ENCODE results near the gene NFIA.

Gene NFIA

DNA sequence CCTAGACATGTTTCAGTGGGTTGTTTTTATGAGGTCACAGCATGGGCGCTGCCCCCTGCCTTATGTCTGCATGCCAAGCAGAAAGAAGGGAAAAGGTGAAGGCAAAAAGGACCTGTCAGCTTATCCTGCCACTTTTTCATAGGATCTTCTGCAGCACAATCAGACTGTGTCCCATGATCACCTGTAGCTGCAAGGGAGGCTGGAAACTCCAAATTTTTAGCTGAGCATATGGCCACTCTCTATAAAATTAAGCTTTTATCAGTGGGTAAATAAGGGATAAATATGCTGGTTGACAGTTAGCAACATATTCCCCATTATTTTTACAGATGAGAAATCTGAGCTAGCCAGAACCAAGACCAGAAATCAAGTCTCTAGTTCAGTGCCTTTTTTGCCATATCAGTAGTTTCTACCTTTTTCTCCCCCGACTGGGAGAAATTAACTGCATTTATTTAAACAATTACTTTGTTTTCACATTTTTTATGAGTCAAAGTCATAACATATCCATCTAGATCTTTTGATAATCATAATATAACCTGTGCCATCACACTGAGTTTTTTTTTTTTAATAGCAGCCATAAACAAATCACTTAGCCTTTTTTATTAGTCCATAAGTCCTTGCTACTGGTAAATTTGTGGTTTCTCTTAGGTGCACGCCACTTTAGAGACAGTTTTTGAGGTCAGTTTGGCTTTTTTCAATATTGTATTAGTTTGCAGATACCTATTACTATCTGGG is 307.0 kb downstream of the NFIA start:
- no peak for FAIRE-seq
- DNase-seq (ENCODE audit: low spot score): no peak

GRCh38 chr1:61389926-61390845 is 307.8 kb downstream of the NFIA start:
- DNase-seq (ENCODE audit: low spot score): no peak
- FAIRE-seq: no peak

GRCh38 chr1:61391730-61392129 is 309.4 kb downstream of the NFIA start:
- DNase-seq (ENCODE audit: low spot score) (no peak), FAIRE-seq (no peak)

DNA sequence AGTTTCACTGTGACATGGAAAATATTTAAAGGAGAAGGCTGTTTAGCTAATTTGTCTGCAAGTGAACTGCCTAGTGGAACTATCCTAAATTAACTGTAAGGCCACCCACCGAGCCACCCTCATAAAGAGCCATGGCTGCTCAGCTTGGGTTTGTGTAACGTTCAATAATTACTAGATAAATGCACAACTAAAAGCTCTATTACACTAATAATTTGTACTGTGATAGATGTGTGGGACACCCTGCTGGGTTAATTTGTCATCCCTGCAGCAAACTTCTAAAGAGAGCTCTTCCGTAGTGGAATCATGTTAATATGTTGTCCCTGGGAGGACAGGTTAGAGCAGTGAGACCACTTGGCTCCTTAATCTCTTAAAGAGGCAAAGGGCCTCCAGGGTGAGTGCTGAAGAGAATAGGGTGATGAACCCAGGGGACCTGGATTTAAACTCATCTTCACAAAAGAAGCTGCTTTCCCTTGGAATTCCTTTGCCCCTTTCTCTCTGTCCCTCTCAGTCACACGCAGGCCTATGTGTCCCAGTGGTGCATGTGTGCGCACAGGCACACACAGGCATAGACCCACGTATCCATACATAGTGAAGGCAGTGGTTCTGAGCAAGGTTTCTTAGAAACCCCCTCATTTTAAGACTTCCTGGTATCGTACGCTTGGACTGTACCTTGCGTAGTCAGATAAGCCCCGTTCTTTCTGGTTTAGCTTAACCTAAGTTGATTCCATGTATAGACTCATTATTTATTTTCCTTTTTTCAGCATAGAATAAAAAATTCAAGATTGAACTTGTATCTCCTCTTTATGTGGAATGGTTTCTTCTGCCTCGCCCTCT is 310.3 kb downstream of the NFIA start:
- FAIRE-seq: no peak
- no peak for DNase-seq (ENCODE audit: low spot score)

DNA sequence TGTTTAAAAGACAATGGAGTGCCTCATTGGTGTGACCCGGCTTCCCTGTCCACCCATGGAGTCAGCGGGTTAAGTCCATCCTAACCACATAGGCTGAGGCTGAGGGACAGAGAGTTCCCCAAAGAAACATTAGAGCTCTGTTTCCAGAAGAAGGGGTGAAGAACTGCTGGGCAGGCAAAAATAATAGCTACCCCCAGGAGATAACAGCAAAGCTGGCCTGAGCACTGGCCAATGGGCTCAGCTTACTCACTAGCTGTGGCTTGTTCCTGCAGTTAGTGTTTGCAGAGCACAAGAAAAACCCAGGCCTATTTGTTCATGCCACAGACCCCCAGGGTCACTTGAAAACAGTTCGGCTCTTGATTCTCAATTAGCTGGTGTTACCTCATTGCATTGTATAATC is 311.2 kb downstream of the NFIA start:
- DNase-seq (ENCODE audit: low spot score) (no peak), FAIRE-seq (no peak)

- no peak for FAIRE-seq
- DNase-seq (ENCODE audit: low spot score): no peak
These were observed 312.9 kb downstream of the NFIA start for GRCh38 chr1:61395146-61395800.

- DNase-seq (ENCODE audit: low spot score) (no peak), FAIRE-seq (no peak)
These were observed 315.1 kb downstream of the NFIA start for GRCh38 chr1:61397495-61397894.

DNA sequence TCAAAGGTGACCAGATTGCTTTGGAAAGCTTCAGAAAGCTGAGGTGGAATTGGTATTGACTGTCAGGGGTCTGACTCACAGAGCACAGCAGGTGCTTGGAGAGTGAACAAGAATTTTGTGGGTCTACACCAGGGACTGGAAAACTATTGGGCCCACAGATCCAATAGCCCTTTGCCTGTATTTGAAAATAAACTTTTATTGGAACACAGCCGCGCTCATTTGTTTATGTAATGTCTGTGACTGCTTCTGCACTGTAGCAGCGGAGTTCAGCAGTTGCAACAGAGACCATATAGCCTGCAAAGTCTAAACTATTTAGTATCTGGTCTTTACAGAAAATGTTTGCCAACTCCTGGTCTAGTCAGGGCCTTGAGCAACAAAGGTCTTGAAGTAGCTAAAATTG is 315.6 kb downstream of the NFIA start:
- FAIRE-seq: no peak

GRCh38 chr1:61399199-61399598 is 316.8 kb downstream of the NFIA start:
- no peak for FAIRE-seq
- no peak for DNase-seq (ENCODE audit: low spot score)

More for the DNA sequence above, 315.6 kb downstream of the NFIA start:
- DNase-seq (ENCODE audit: low spot score): no peak

- DNase-seq (ENCODE audit: low spot score) (no peak), FAIRE-seq (no peak)
These were observed 317.9 kb downstream of the NFIA start for GRCh38 chr1:61400131-61400770.

DNA sequence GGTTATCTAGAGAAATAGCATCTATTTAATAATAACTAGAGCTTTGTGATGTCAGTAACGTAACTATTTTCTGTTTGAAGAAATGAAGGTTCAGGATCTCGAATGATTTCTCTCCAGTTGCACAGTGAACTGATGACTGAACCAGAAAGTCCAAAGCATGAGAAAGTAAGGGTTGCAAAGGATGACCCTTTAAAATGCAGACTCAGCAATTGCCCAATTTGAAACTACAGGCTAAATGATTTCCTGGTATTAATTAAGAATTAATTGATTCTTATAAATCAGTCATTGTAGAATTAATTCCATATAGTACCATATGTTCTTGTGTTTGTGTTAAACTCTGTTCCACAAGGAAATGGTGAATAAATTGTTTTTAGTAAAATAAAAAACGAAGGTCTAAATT is 318.6 kb downstream of the NFIA start:
- no peak for DNase-seq (ENCODE audit: low spot score)
- FAIRE-seq: no peak

- no peak for DNase-seq (ENCODE audit: low spot score)
- FAIRE-seq: no peak
These were observed 321.6 kb downstream of the NFIA start for GRCh38 chr1:61403679-61404596.

DNA sequence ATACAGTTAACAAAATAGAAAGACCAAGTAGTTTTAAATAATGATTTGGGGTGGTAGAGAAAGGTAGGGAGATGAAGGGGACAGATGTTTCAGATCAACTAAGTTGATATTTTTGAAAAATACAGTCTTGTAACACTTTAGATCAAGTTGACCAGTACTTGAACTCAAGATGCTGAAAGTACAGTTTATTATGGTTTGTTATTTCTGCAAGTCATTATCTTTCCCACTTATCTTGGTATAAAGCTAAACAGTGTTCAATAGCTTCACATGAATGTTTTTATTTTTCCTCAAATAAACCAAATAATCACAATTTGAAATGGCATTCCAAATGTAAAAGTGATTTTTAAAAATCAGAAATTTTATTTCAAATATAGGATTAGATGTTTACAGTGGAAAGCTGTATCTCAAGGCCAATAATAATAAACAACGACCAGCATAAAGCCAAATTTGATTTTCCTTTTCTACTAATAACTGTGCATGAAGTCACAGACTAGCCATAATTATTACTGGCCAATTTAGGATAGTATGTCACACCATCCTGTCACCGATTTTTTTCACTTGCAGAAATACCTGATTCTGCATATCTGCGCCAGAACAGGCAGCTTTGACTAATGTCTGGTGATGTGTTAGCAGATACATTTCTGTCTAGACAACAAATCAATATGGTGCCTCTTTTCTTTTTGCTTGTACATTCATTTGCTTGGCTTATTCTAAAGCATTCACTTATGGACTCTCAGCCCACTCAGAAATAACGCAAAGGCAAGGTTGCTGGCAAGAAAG is 322.4 kb downstream of the NFIA start:
- DNase-seq (ENCODE audit: low spot score) (no peak), FAIRE-seq (no peak)

DNA sequence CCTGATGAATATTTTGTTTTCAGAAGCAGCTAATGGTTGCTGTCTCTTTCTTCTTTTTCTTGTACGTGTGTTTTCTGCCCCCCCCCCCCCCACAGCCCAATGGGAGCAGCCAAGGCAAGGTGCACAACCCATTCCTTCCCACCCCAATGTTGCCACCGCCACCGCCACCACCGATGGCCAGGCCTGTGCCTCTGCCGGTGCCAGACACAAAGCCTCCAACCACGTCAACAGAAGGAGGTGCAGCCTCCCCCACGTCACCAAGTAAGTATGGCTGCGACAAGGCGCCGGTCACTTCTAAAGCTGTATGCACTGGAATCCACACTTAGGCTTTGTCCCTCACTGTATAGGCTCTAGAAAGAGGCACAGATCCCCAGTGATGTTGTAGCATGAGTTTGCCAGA is 324.1 kb downstream of the NFIA start:
- no peak for DNase-seq (ENCODE audit: low spot score)
- no peak for FAIRE-seq

- FAIRE-seq (no peak), DNase-seq (ENCODE audit: low spot score) (no peak)
These were observed 330.2 kb downstream of the NFIA start for GRCh38 chr1:61412601-61413000.

GRCh38 chr1:61419196-61419595 is 336.8 kb downstream of the NFIA start:
- DNase-seq (ENCODE audit: low spot score) (no peak), FAIRE-seq (no peak)

- no peak for FAIRE-seq
- DNase-seq (ENCODE audit: low spot score): no peak
These were observed 337.3 kb downstream of the NFIA start for GRCh38 chr1:61419657-61420056.

DNA sequence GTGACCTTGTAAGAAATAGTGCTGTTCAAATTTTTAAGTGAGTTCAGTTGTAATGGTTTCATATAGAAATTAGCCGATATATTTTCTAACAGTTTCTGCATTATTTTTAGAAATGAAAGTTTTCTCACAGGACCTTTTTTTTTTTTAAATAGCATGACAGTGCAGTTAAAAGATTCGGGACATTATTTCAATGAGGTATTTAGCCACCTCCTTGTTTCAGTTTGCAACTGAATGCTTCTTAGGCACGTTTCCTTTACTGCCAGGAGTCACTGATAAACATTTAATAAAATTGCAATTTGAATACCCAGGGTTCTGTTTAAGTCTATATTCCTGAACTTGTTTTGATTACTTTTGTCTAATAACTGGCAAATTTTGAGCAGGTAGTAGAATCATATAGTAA is 337.9 kb downstream of the NFIA start:
- DNase-seq (ENCODE audit: low spot score) (no peak), FAIRE-seq (no peak)
